ENCODE data around the gene ABCB9.
A peak's percentile ranks its signal among the peaks of the same experiment; 100 is the strongest.

The ABCB9 gene

DNA sequence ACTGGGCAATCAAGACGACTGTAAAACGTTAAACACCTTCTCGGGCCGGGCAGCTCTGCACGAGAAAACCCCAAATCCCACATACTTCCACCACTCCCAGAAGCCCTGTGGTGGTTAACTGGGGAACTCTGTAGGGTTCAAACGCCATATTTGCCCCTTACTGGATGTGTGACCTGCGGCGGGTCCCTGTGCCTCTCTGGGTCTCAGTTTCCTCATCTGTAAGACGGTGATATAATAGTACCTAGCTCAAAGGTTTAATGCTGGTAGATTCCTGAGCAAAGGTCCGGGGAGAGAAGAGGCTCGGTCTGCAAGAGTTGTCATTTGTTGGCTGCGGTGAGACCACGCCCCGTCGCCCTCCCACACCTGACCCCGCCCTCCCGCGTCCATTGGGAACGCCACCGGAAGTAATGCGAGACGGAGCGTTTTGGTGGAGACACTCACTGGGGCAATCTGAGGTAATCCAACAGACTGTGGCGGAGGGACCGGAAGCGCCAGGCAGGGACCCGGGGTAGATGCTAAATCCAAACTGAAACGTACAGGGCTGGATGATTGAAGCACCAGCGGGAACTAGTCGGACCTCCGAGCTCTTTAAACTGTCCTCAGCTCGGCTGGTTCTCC is 8.1 kb upstream of the ABCB9 start:
- peak; percentile 89 for ATAC-seq
- TF ChIP-seq ISL1 (CRISPR knock-in tag; IDR thresholded peaks at IDR 0.05): no peak

GRCh38 chr12:122969676-122970075 is 3.4 kb upstream of the ABCB9 start:
- ATAC-seq: no peak
- no peak for TF ChIP-seq ZFP30 (CRISPR knock-in tag; IDR thresholded peaks at IDR 0.05)
- peak; percentile 57 for TF ChIP-seq TCF4 (CRISPR knock-in tag; IDR thresholded peaks at IDR 0.05; ENCODE audit: borderline replicate concordance)
- TF ChIP-seq ZFP3 (CRISPR knock-in tag; IDR thresholded peaks at IDR 0.05): no peak
- TF ChIP-seq TOX (CRISPR knock-in tag; IDR thresholded peaks at IDR 0.05; ENCODE audit: borderline replicate concordance): no peak

DNA sequence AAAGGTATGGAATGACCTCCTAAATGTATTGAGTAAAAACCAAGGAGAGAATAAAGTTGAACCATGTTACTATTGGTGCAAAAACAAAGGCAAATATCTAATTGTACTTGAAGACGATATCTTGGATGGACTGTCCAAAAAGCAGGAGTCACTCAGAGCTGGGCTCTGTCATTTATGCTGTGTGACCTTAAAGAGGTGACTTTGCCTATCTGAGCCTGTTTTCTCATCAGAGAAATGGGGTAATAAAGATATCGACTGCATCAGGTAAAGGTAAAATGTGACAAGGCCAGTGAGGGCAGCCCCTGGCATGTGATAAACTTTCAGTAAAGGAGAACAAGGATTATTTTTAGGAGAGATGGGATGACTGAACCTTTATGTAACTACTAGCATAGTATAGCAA is 1.8 kb upstream of the ABCB9 start:
- TF ChIP-seq CREB5 (CRISPR knock-in tag; IDR thresholded peaks at IDR 0.05; ENCODE audit: low read depth): no peak
- no peak for TF ChIP-seq ZFP3 (CRISPR knock-in tag; IDR thresholded peaks at IDR 0.05)
- TF ChIP-seq ESRRG (CRISPR knock-in tag; IDR thresholded peaks at IDR 0.05): no peak
- TF ChIP-seq PPARA (CRISPR knock-in tag; IDR thresholded peaks at IDR 0.05; ENCODE audit: borderline replicate concordance): no peak
- TF ChIP-seq TCF4 (CRISPR knock-in tag; IDR thresholded peaks at IDR 0.05; ENCODE audit: borderline replicate concordance): no peak
- TF ChIP-seq ARNTL (CRISPR knock-in tag; IDR thresholded peaks at IDR 0.05; ENCODE audit: borderline replicate concordance, low read depth): no peak
- TF ChIP-seq, protein P1, sequence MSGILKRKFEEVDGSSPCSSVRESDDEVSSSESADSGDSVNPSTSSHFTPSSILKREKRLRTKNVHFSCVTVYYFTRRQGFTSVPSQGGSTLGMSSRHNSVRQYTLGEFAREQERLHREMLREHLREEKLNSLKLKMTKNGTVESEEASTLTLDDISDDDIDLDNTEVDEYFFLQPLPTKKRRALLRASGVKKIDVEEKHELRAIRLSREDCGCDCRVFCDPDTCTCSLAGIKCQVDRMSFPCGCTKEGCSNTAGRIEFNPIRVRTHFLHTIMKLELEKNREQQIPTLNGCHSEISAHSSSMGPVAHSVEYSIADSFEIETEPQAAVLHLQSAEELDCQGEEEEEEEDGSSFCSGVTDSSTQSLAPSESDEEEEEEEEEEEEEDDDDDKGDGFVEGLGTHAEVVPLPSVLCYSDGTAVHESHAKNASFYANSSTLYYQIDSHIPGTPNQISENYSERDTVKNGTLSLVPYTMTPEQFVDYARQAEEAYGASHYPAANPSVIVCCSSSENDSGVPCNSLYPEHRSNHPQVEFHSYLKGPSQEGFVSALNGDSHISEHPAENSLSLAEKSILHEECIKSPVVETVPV (CRISPR knock-in tag; IDR thresholded peaks at IDR 0.05): no peak
- TF ChIP-seq, protein P2, sequence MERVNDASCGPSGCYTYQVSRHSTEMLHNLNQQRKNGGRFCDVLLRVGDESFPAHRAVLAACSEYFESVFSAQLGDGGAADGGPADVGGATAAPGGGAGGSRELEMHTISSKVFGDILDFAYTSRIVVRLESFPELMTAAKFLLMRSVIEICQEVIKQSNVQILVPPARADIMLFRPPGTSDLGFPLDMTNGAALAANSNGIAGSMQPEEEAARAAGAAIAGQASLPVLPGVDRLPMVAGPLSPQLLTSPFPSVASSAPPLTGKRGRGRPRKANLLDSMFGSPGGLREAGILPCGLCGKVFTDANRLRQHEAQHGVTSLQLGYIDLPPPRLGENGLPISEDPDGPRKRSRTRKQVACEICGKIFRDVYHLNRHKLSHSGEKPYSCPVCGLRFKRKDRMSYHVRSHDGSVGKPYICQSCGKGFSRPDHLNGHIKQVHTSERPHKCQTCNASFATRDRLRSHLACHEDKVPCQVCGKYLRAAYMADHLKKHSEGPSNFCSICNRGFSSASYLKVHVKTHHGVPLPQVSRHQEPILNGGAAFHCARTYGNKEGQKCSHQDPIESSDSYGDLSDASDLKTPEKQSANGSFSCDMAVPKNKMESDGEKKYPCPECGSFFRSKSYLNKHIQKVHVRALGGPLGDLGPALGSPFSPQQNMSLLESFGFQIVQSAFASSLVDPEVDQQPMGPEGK (CRISPR knock-in tag; IDR thresholded peaks at IDR 0.05; ENCODE audit: borderline replicate concordance): no peak
- TF ChIP-seq SNAI2 (CRISPR knock-in tag; IDR thresholded peaks at IDR 0.05): no peak
- TF ChIP-seq ZNF8 (CRISPR knock-in tag; IDR thresholded peaks at IDR 0.05): no peak
- no peak for TF ChIP-seq TSHZ2 (CRISPR knock-in tag; IDR thresholded peaks at IDR 0.05)
- no peak for TF ChIP-seq OSR1 (CRISPR knock-in tag; IDR thresholded peaks at IDR 0.05)
- no peak for TF ChIP-seq RARB (CRISPR knock-in tag; IDR thresholded peaks at IDR 0.05)
- TF ChIP-seq BACH2 (CRISPR knock-in tag; IDR thresholded peaks at IDR 0.05; ENCODE audit: borderline replicate concordance): no peak
- TF ChIP-seq ZFP30 (CRISPR knock-in tag; IDR thresholded peaks at IDR 0.05): no peak
- no peak for ATAC-seq

GRCh38 chr12:122966743-122967550 is 684 bp upstream of the ABCB9 start:
- ATAC-seq: no peak
- TF ChIP-seq RARB (CRISPR knock-in tag; IDR thresholded peaks at IDR 0.05) (no peak), SNAI2 (CRISPR knock-in tag; IDR thresholded peaks at IDR 0.05) (no peak), GLIS3 (CRISPR knock-in tag; IDR thresholded peaks at IDR 0.05) (no peak), CSDC2 (CRISPR knock-in tag; IDR thresholded peaks at IDR 0.05) (no peak), CREB5 (CRISPR knock-in tag; IDR thresholded peaks at IDR 0.05; ENCODE audit: low read depth) (no peak), BACH2 (CRISPR knock-in tag; IDR thresholded peaks at IDR 0.05; ENCODE audit: borderline replicate concordance) (no peak), ZNF70 (CRISPR knock-in tag; IDR thresholded peaks at IDR 0.05) (no peak), ISL1 (CRISPR knock-in tag; IDR thresholded peaks at IDR 0.05) (no peak), ZFP30 (CRISPR knock-in tag; IDR thresholded peaks at IDR 0.05) (no peak)
- TF ChIP-seq, protein P1 (CRISPR knock-in tag; IDR thresholded peaks at IDR 0.05): no peak
- TF ChIP-seq, protein P2 (CRISPR knock-in tag; IDR thresholded peaks at IDR 0.05; ENCODE audit: borderline replicate concordance): no peak

Measured in SK-N-SH treated with all-trans-retinoic acid at 6 μM for 48 hours (cell line).